A549 (cell line): ENCODE data around the gene FAM234B. TPM values are rescaled to one million over a fixed set of nuclear protein-coding genes. Genes with fewer than 3 reads are reported as not detected.

ENCODE experiments used
- ATAC-seq, 2 experiments: fragments of 200-7000 bp in 1 of 2; fragments of >200 bp in 1 of 2; cut with Nextera tagmentation in 1 of 2; cut with Tn5 transposase in 1 of 2; 3 replicates each; pipeline versions ENCODE4 v1.8.0 to v1.9.1; 2018 to 2020; ENCODE audit warnings: mild to moderate bottlenecking in 1 of 2, moderate library complexity in 1 of 2
- CTCF ChIA-PET: fragments of 300-600 bp; sonication (Branson Sonifier 250); formaldehyde crosslinking; extraction: SDS; loops from one replicate; lab custom pipeline; 2021; ENCODE audit warnings: antibody characterized with exemption, inconsistent platforms; lab: Yijun Ruan, JAX
- POLR2A ChIA-PET: fragments of 350-600 bp; formaldehyde crosslinking; extraction: SDS; loops from one replicate; lab custom pipeline; 2021; ENCODE audit warnings: antibody characterized with exemption, inconsistent platforms; lab: Yijun Ruan, JAX
- DNase-seq, 2 experiments: peaks; one replicate each; pipeline versions ENCODE4 v3.0.0 to v3.0.0-alpha.2; 2011 to 2016; ENCODE audit warnings: low read depth in 1 of 2, low spot score in 1 of 2
- FAIRE-seq: peaks from 2 replicates; lab custom pipeline; 2011; peaks lifted over from hg19 to GRCh38; lab: Jason Lieb, UNC
- H3K27ac ChIP-seq, 2 experiments: fragments of >200 bp; sonication (Bioruptor Twin); formaldehyde crosslinking; 3 replicates each; pipeline ENCODE4 v1.5.1; 2016 to 2017
- H3K4me1 ChIP-seq: fragments of >200 bp; sonication (Bioruptor Twin); formaldehyde crosslinking; 3 replicates; pipeline ENCODE4 v1.6.1; 2016
- H3K4me2 ChIP-seq: fragments of >200 bp; sonication (Bioruptor Twin); formaldehyde crosslinking; 3 replicates; pipeline ENCODE4 v1.6.1; 2016
- H3K4me3 ChIP-seq: fragments of >200 bp; sonication (Bioruptor Twin); formaldehyde crosslinking; 3 replicates; pipeline ENCODE4 v1.5.1; 2016
- H3K9me3 ChIP-seq: fragments of >200 bp; sonication (Bioruptor Twin); formaldehyde crosslinking; 3 replicates; pipeline ENCODE4 v1.6.1; 2016
- EHMT2 ChIP-seq: fragments of 200-600 bp; sonication (generic); IDR thresholded peaks from 2 replicates; pipeline ENCODE4 v1.6.1; 2016; ENCODE audit warnings: antibody characterized with exemption, low read depth, mild to moderate bottlenecking, moderate library complexity
- ELK1 ChIP-seq: fragments of 150-350 bp; IDR thresholded peaks from 2 replicates; pipeline ENCODE4 v1.6.1; 2014; ENCODE audit warnings: low read depth, mild to moderate bottlenecking, low read length
- ESRRA ChIP-seq: fragments of 150-350 bp; IDR thresholded peaks from 2 replicates; pipeline ENCODE4 v1.6.1; 2014; ENCODE audit warnings: mild to moderate bottlenecking, low read length, borderline replicate concordance
- FOSB ChIP-seq: fragments of 250-450 bp; sonication (Bioruptor Pico); IDR thresholded peaks from 2 replicates; pipeline ENCODE4 v1.5.0; 2020; ENCODE audit warnings: mild to moderate bottlenecking, moderate library complexity
- FOXS1 ChIP-seq: fragments of 250-450 bp; sonication (Bioruptor Pico); IDR thresholded peaks from 2 replicates; pipeline ENCODE4 v1.5.0; 2020; ENCODE audit warnings: mild to moderate bottlenecking, moderate library complexity
- MYC ChIP-seq: IDR thresholded peaks from 2 replicates; pipeline ENCODE4 v1.6.1; 2012; ENCODE audit warnings: mild to moderate bottlenecking, inconsistent platforms, low read length, improper control_type of control experiment, borderline replicate concordance
- NFE2L2 ChIP-seq: fragments of 150-350 bp; conservative IDR thresholded peaks from 2 replicates; pipeline ENCODE4 v1.6.1; 2014; ENCODE audit warnings: low read length
- NR3C1 ChIP-seq: fragments of >200 bp; sonication (Bioruptor Twin); formaldehyde crosslinking; IDR thresholded peaks from 3 replicates; pipeline ENCODE4 v1.6.1; 2017
- POLR2AphosphoS2 ChIP-seq: conservative IDR thresholded peaks from 2 replicates; pipeline ENCODE4 v1.6.1; 2012; ENCODE audit warnings: low read length, improper control_type of control experiment, inconsistent platforms
- SREBF2 ChIP-seq: fragments of 450-650 bp; IDR thresholded peaks from 2 replicates; pipeline ENCODE4 v1.6.1; 2014; ENCODE audit warnings: mild to moderate bottlenecking, moderate library complexity
- ZFP36 ChIP-seq: fragments of 450-650 bp; IDR thresholded peaks from 2 replicates; pipeline ENCODE4 v1.6.1; 2014; ENCODE audit warnings: borderline replicate concordance; ENCODE audit not compliant: partially characterized antibody
- ZNF302 ChIP-seq: fragments of 250-450 bp; sonication (Bioruptor Pico); IDR thresholded peaks from 2 replicates; pipeline ENCODE4 v1.9.0; 2021; ENCODE audit warnings: inconsistent platforms, mild to moderate bottlenecking, moderate library complexity
- WGBS: methylation state at CpG from one replicate; pipeline ENCODE4 v1.1.6; 2017; ENCODE audit errors: missing lambda C conversion rate; 5-methylcytosine and 5-hydroxymethylcytosine counted together
- polyA plus RNA-seq, 4 experiments: library from polyadenylated mRNA; depleted of rRNA in 3 of 4; stranded (reverse); fragments of >200 nt; fragmentation: RNase III in 1 of 4; extraction: RNeasy Plus Mini Kit Qiagen cat#74134 plus additional on column Dnase treatment in 1 of 4; gene quantifications; 2 replicates in 3 of 4; 3 replicates in 1 of 4; pipeline ENCODE4 v1.2.3, GENCODE V29; 2011 to 2017
- TF ChIP-seq, protein P1 (sequence below): fragments of 200-600 bp; sonication (generic); IDR thresholded peaks from 2 replicates; pipeline ENCODE4 v1.6.1; 2016; ENCODE audit warnings: antibody characterized with exemption, mild to moderate bottlenecking, moderate library complexity

FAM234B gene
- polyA plus RNA-seq, 2 of the 4 experiments (the other 2 are of a cell fraction), result 2.6 to 7.5 TPM

- WGBS, result 70% methylated on average over 5 of the region's 5 CpGs
- no peak for ATAC-seq
- H3K9me3 ChIP-seq, result no peaks in the 10 kb centered on the region
- TF ChIP-seq MYC (no peak), EHMT2 (no peak), NR3C1 (no peak), FOXS1 (CRISPR knock-in tag) (no peak)
- TF ChIP-seq, protein P1, sequence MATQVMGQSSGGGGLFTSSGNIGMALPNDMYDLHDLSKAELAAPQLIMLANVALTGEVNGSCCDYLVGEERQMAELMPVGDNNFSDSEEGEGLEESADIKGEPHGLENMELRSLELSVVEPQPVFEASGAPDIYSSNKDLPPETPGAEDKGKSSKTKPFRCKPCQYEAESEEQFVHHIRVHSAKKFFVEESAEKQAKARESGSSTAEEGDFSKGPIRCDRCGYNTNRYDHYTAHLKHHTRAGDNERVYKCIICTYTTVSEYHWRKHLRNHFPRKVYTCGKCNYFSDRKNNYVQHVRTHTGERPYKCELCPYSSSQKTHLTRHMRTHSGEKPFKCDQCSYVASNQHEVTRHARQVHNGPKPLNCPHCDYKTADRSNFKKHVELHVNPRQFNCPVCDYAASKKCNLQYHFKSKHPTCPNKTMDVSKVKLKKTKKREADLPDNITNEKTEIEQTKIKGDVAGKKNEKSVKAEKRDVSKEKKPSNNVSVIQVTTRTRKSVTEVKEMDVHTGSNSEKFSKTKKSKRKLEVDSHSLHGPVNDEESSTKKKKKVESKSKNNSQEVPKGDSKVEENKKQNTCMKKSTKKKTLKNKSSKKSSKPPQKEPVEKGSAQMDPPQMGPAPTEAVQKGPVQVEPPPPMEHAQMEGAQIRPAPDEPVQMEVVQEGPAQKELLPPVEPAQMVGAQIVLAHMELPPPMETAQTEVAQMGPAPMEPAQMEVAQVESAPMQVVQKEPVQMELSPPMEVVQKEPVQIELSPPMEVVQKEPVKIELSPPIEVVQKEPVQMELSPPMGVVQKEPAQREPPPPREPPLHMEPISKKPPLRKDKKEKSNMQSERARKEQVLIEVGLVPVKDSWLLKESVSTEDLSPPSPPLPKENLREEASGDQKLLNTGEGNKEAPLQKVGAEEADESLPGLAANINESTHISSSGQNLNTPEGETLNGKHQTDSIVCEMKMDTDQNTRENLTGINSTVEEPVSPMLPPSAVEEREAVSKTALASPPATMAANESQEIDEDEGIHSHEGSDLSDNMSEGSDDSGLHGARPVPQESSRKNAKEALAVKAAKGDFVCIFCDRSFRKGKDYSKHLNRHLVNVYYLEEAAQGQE, result no peak
- TF ChIP-seq, all 56 proteins: peak for 0
- FAIRE-seq (no peak), DNase-seq (no peak)
- CTCF ChIA-PET, result interaction anchor here (0.7 to 2.4 kb wide), 6 partner anchors 9 to 954 kb away, joined by 3 to 11 read pairs (median 5); no protein-coding TSS in a partner anchor
- no peaks in the 10 kb centered on the region for H3K4me1 ChIP-seq
- H3K27ac ChIP-seq, result no peak overlapping the region
- H3K4me3 ChIP-seq, result no peak overlapping the region
- H3K4me2 ChIP-seq, result no peak overlapping the region
- POLR2A ChIA-PET, result no interaction called here
Measured at GRCh38 chr12:13008741-13009380, 35.3 kb upstream of the FAM234B start.

- Histone ChIP-seq H3K4me2 (no peak overlapping the region), H3K27ac (no peak overlapping the region), H3K4me1 (no peaks in the 10 kb centered on the region), H3K9me3 (no peaks in the 10 kb centered on the region), H3K4me3 (no peak overlapping the region)
- 77% methylated on average over 6 of the region's 6 CpGs for WGBS
- ATAC-seq (no peak), FAIRE-seq (no peak), DNase-seq (no peak)
- CTCF ChIA-PET, result interaction anchor here (1.1 to 2.4 kb wide), 2 partner anchors 56 to 201 kb away, joined by 3 to 7 read pairs; no protein-coding TSS in a partner anchor
- POLR2A ChIA-PET, result no interaction called here
- TF ChIP-seq FOSB (CRISPR knock-in tag), result no peak
Measured at GRCh38 chr12:13011098-13011497, 33.1 kb upstream of the FAM234B start.

DNA sequence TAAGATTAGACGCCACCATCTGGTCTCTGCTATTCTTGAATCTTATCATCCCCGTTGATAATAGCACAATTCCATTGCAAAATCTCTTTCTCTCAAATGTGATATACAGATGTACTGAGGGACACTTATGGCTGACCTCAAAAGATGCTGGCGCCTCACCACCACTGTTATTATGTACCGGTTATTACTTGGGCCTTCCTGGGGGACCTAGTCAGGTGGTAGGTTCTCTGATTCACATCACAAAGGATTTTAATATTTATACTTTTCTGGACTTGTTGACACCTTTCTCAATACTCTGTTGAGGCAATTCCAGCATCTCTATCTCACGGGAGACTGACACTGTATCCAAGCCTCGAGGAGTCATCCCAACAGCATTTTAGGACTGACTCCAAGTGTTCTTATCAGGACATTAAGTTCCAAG lies 21.3 kb upstream of the FAM234B start:
- FAIRE-seq (no peak), ATAC-seq (no peak), DNase-seq (no peak)
- ChIA-PET POLR2A (no interaction called here), CTCF (interaction anchor here (1.0 to 9.1 kb wide), 15 partner anchors 10 to 235 kb away, joined by 3 to 119 read pairs (median 5); partner anchors contain the start of gene FAM234B)
- TF ChIP-seq ESRRA (no peak), ELK1 (no peak), SREBF2 (no peak), POLR2AphosphoS2 (no peak), FOSB (CRISPR knock-in tag) (no peak), FOXS1 (CRISPR knock-in tag) (no peak), ZNF302 (CRISPR knock-in tag) (no peak), ZFP36 (no peak), NFE2L2 (no peak)
- H3K27ac ChIP-seq, result no peak overlapping the region
- 64% methylated on average over 6 of the region's 6 CpGs for whole genome bisulfite sequencing
- H3K4me3 ChIP-seq, result no peak overlapping the region
- no peaks in the 10 kb centered on the region for H3K4me1 ChIP-seq
- no peaks in the 10 kb centered on the region for H3K9me3 ChIP-seq
- no peak overlapping the region for H3K4me2 ChIP-seq
